GM12865 (cell line): ENCODE results near the gene ADGRE2.

Source experiments
- DNase-seq: peaks from one replicate; pipeline ENCODE4 v3.0.0; 2010; ENCODE audit warnings: low read depth
- H3K4me3 ChIP-seq: 2 replicates; pipeline ENCODE4 v1.5.1; 2011; ENCODE audit warnings: mild to moderate bottlenecking, low read depth, low read length, control low read depth
- CTCF ChIP-seq: IDR thresholded peaks from 2 replicates; pipeline ENCODE4 v1.5.1; 2011; ENCODE audit warnings: low read length, control low read depth, low read depth, inconsistent platforms; ENCODE audit not compliant: insufficient read depth; ENCODE audit errors: missing control alignments

ADGRE2 gene

DNA sequence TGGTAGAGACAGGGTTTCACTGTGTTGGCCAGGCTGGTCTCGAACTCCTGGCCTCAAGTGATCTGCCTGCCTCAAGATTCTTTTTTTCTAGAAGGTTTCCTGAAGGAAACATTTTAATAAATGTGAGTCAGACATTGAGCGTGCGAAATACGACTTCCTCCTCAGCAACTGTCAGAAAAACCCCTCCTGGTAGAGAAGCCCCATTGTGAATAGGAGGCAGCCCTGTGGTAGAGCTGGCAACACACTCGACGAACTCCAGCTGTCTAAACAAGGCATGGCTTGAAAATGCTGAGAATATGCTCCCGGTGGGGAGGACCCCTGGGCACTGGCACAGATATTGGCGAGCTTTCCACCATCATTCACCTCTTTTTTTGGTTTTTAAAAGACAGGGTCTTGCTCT lies 78.7 kb downstream of the ADGRE2 start:
- H3K4me3 ChIP-seq = no peak overlapping the region
- no peak for DNase-seq
- no peak for TF ChIP-seq CTCF

- DNase-seq = no peak
- TF ChIP-seq CTCF = no peak
Observed at GRCh38 chr19:14695471-14695870, 82.9 kb downstream of the ADGRE2 start.

DNA sequence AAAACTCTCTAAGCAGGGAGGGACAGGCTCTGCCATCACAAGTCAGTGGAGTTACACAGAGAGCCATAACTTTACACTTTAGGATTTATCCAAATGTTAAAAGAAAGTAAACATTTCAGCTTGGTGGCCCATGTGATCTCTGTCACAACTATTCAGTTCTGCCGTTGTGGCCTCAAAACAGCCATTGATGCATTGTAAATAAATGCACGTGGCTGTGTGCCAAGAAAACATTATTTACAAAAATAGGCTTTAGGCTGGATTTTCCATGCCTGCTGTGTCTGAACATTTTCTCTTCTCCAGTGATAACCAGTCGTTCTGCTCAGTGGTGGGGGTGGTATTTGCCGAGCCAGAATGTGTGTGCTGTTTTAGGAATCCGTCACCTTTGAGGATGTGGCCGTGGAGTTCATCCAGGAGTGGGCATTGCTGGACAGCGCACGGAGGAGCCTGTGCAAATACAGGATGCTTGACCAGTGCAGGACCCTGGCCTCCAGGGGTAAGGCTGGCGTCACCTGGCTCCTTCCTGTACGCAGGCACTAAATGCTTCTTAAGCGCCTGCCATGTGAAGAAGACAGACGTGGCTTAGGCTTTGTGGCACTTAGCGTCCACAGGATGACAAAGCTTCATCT lies 83.6 kb downstream of the ADGRE2 start:
- DNase-seq = no peak
- H3K4me3 ChIP-seq = no peak overlapping the region
- TF ChIP-seq CTCF = no peak

More at GRCh38 chr19:14695471-14695870, 82.9 kb downstream of the ADGRE2 start:
- H3K4me3 ChIP-seq = no peak overlapping the region

GRCh38 chr19:14689598-14690503 lies 88.5 kb downstream of the ADGRE2 start, which contains the start of gene ZNF333:
ZNF333 (plus strand) TSS chr19:14690048; CDS start chr19:14693492, 3,444 bp downstream.
- peak within 1 kb of the TSS; percentile 87 for H3K4me3 ChIP-seq
- TF ChIP-seq CTCF = no peak
- peak; percentile 97 for DNase-seq

- TF ChIP-seq CTCF = no peak
- peak; percentile 66 for DNase-seq
- H3K4me3 ChIP-seq = no peak overlapping the region
Observed at GRCh38 chr19:14686411-14686810, 91.9 kb downstream of the ADGRE2 start.

DNA sequence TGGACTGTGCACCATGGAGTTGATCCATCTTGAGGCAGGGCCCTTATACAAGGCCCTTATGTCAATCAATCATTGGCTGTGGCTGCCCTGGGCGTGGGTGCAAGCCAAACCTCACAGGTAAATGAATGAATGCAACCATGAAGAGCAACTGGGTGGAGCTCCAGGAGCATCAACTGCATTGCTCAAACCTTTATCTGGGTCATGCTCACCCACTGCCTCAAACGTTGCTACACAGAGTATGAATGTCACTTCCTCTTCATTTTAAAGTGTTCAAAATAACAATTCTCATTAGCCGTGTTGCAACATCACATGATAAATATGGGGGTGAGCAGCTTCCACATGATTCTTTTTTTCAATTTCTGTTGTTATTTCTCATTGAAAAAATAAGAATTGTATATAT lies 94.9 kb downstream of the ADGRE2 start:
- no peak for DNase-seq
- TF ChIP-seq CTCF = no peak

More for the DNA sequence above, 94.9 kb downstream of the ADGRE2 start:
- H3K4me3 ChIP-seq = no peak overlapping the region
